Activated CD8-positive, alpha-beta T cell treated with anti-CD3 and anti-CD28 coated beads for 36 hours (primary cell): ENCODE results near the gene GNB5. TPM values are rescaled to one million over a fixed set of nuclear protein-coding genes. Genes with fewer than 3 reads are reported as not detected.

Experiments
- ATAC-seq: fragments of 200-7000 bp; cut with Tn5 transposase; one replicate; pipeline ENCODE4 v1.10.0; 2021; ENCODE audit warnings: mild to moderate bottlenecking, moderate library complexity
- CTCF ChIA-PET: fragments of 350-600 bp; sonication (Branson Sonifier 250); formaldehyde crosslinking; loops from one replicate; lab custom pipeline; 2021; ENCODE audit warnings: antibody characterized with exemption; lab: Charles Lee
- POLR2A ChIA-PET: fragments of 350-600 bp; sonication (Branson Sonifier 250); formaldehyde crosslinking; loops from one replicate; lab custom pipeline; 2021; ENCODE audit warnings: antibody characterized with exemption; lab: Charles Lee
- DNase-seq: peaks from one replicate; pipeline ENCODE4 v3.0.0-alpha.2; 2020
- H3K27ac Mint-ChIP-seq: one replicate; pipeline ENCODE4 v1.8.0; 2021; ENCODE audit warnings: mild to moderate bottlenecking, mixed read lengths
- H3K27me3 Mint-ChIP-seq: one replicate; pipeline ENCODE4 v1.8.0; 2021; ENCODE audit warnings: mixed read lengths
- H3K36me3 Mint-ChIP-seq: one replicate; pipeline ENCODE4 v1.8.0; 2021; ENCODE audit warnings: low read depth, mixed read lengths
- H3K4me1 Mint-ChIP-seq: one replicate; pipeline ENCODE4 v1.8.0; 2021; ENCODE audit warnings: low read depth, mixed read lengths
- H3K4me3 Mint-ChIP-seq: one replicate; pipeline ENCODE4 v1.8.0; 2021; ENCODE audit warnings: mild to moderate bottlenecking, moderate library complexity, mixed read lengths
- H3K9me3 Mint-ChIP-seq: one replicate; pipeline ENCODE4 v1.8.0; 2021; ENCODE audit warnings: mixed read lengths
- intact Hi-C: fragments of 100-400 bp; cut with micrococcal nuclease; formaldehyde crosslinking; loops from one replicate; pipeline ENCODE4 v1.10.0; 2022
- total RNA-seq, 2 experiments: library from RNA; stranded (reverse); gene quantifications; one replicate each; pipeline ENCODE4 v1.2.3, GENCODE V29; 2021
- TF ChIP-seq, protein P1 (sequence below): fragments of 200-600 bp; IDR thresholded peaks from one replicate; pipeline ENCODE4 v1.8.0; 2022; ENCODE audit warnings: antibody characterized with exemption, mild to moderate bottlenecking

GNB5 gene
- total RNA-seq, 2 experiments from 2014 or later: 16.8 to 17.5 TPM

DNA sequence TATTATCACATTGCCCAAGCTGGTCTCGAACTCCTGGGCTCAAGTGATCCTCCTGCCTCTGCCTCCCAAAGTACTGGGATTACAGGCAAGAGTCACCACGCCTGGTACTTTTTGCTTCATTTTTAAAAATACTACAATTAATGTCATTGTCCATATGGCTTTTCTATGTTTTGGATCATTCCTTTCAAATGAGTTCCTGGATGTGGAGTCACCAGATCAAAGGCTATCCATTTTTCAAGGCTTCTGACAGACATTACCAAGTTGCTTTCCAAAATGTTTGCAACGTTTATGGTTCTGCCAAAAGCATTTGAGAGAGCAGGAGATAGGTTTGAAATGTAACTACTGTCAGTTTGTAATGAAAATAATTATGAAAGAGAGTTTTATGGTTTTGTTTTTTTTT is 44.4 kb downstream of the GNB5 start:
- Mint-ChIP-seq H3K4me1 (no peaks in the 10 kb centered on the region), H3K27me3 (no peaks in the 10 kb centered on the region), H3K4me3 (no peak overlapping the region), H3K27ac (no peak overlapping the region), H3K9me3 (no peaks in the 10 kb centered on the region), H3K36me3 (peaks cover 14% of the 10 kb centered on the region)
- intact Hi-C loops: no loop called here
- TF ChIP-seq, protein P1, sequence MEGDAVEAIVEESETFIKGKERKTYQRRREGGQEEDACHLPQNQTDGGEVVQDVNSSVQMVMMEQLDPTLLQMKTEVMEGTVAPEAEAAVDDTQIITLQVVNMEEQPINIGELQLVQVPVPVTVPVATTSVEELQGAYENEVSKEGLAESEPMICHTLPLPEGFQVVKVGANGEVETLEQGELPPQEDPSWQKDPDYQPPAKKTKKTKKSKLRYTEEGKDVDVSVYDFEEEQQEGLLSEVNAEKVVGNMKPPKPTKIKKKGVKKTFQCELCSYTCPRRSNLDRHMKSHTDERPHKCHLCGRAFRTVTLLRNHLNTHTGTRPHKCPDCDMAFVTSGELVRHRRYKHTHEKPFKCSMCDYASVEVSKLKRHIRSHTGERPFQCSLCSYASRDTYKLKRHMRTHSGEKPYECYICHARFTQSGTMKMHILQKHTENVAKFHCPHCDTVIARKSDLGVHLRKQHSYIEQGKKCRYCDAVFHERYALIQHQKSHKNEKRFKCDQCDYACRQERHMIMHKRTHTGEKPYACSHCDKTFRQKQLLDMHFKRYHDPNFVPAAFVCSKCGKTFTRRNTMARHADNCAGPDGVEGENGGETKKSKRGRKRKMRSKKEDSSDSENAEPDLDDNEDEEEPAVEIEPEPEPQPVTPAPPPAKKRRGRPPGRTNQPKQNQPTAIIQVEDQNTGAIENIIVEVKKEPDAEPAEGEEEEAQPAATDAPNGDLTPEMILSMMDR: no peak
- DNase-seq (no peak), ATAC-seq (no peak)
- POLR2A ChIA-PET: interaction anchor here (1.1 kb wide), 1 partner anchor 21 kb away, joined by 3 read pairs; no protein-coding TSS in a partner anchor
- CTCF ChIA-PET: no interaction called here

DNA sequence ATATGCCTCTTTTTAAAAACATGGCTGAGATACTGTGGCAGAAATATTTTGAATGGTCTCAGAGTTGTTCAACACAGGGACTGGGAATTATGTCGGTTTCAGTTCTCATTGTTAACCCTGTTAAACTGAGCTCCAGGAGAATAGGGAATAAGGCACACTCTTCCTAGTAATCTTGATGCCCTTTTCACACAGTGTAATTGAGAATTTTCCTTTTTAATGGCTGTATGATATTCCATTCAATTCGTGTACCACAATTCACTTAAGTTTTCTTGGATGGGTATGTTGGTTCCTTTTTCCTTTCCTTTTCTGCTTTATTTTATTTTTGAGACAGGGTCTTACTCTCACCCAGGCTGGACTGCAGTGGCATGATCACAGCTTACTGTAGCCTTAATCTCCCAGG is 44.9 kb downstream of the GNB5 start:
- intact Hi-C loops: no loop called here
- H3K4me3 Mint-ChIP-seq: no peak overlapping the region
- no peak overlapping the region for H3K27ac Mint-ChIP-seq
- H3K36me3 Mint-ChIP-seq: peaks cover 14% of the 10 kb centered on the region
- TF ChIP-seq, protein P1: no peak
- CTCF ChIA-PET: no interaction called here
- no peaks in the 10 kb centered on the region for H3K9me3 Mint-ChIP-seq
- no peak for DNase-seq
- ATAC-seq: no peak
- no peaks in the 10 kb centered on the region for H3K27me3 Mint-ChIP-seq
- POLR2A ChIA-PET: interaction anchor here (1.1 kb wide), 1 partner anchor 22 kb away, joined by 3 read pairs; no protein-coding TSS in a partner anchor
- no peaks in the 10 kb centered on the region for H3K4me1 Mint-ChIP-seq

DNA sequence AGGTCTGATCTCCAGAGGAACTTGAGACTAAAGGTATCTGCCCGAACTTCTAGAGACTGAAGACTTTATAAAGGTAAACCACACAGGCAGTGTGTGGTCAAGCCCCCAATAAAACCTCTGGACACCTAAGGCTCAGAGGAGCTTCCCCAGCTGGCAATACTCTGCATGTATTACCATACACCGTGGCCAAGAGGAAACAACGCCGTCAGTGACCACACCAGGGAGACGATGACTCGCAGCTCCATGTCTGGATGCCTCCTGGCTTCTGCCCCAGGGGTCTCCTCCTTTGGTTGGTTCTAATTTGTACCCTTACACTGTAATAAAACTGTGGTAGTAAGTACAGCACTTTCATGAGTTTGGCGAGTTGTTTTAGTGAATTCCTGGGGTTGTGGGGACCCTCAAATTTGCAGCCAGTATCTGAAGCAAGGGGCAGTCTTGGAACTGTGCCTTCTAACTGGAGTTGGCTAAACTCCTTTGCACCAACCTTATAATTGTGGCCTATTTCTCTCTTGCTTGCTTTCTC is 46.5 kb downstream of the GNB5 start:
- H3K27me3 Mint-ChIP-seq: no peaks in the 10 kb centered on the region
- no peak overlapping the region for H3K4me3 Mint-ChIP-seq
- TF ChIP-seq, protein P1: no peak
- peaks cover 14% of the 10 kb centered on the region for H3K36me3 Mint-ChIP-seq
- DNase-seq (no peak), ATAC-seq (no peak)
- POLR2A ChIA-PET: no interaction called here
- H3K27ac Mint-ChIP-seq: no peak overlapping the region
- intact Hi-C loops: loop anchor here (5.0 kb wide), 1 partner anchor 162 kb away; no protein-coding TSS in a partner anchor
- H3K9me3 Mint-ChIP-seq: no peaks in the 10 kb centered on the region
- H3K4me1 Mint-ChIP-seq: no peaks in the 10 kb centered on the region
- CTCF ChIA-PET: interaction anchor here (1.5 kb wide), 1 partner anchor 83 kb away, joined by 7 read pairs; no protein-coding TSS in a partner anchor

DNA sequence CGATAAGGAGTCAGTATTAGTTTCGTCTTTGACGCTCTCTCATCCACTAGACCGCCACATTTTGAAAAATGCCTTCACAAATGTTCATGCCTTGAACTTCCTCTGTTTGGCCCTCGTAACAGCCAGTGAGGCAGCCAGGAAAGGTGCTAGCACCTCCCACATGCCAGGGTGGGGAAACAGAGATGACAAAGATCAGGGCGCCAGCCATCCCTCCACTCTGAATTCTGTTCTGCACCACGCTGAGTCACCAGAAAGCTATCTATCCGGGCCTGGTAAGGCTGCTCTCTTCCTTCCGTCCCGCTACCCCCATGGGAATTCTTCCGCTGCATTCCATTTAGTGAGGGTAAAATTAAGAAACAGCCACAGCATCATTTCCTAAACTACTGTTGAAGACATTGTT is 47.3 kb downstream of the GNB5 start:
- DNase-seq (no peak), ATAC-seq (no peak)
- intact Hi-C loops: loop anchor here (5.0 kb wide), 1 partner anchor 162 kb away; no protein-coding TSS in a partner anchor
- TF ChIP-seq, protein P1: no peak
- H3K4me3 Mint-ChIP-seq: no peak overlapping the region
- ChIA-PET CTCF (interaction anchor here (1.5 to 2.1 kb wide), 2 partner anchors 64 to 65 kb away, joined by 4 to 8 read pairs; no protein-coding TSS in a partner anchor), POLR2A (interaction anchor here (1.2 kb wide), 1 partner anchor 173 kb away, joined by 4 read pairs; no protein-coding TSS in a partner anchor)
- no peaks in the 10 kb centered on the region for H3K4me1 Mint-ChIP-seq
- H3K27me3 Mint-ChIP-seq: no peaks in the 10 kb centered on the region
- no peaks in the 10 kb centered on the region for H3K9me3 Mint-ChIP-seq
- H3K27ac Mint-ChIP-seq: no peak overlapping the region
- peaks cover 14% of the 10 kb centered on the region for H3K36me3 Mint-ChIP-seq

DNA sequence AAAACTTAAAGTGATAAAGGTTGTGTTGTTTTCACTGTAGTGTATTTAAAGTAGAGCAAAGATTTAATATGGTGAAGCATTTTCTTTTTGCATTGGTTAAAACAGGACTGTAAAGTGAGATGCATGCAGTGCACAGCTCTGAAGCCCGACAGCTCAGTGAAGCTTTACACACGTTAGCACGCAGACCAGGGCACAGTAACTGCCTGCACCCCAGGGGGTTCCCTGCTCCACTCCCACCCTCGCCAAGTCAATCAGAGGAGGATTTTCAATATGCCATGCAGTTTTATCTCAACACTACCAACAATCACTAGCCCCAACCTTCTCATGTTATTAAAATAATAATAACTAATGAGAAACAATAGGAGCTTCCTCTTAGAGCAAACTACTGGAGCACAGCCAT is 50.5 kb downstream of the GNB5 start:
- ChIA-PET CTCF (interaction anchor here (0.7 to 3.0 kb wide), 17 partner anchors 11 to 364 kb away, joined by 3 to 11 read pairs (median 3); no protein-coding TSS in a partner anchor), POLR2A (no interaction called here)
- peaks cover 2% of the 10 kb centered on the region for H3K36me3 Mint-ChIP-seq
- no peak overlapping the region for H3K27ac Mint-ChIP-seq
- H3K4me3 Mint-ChIP-seq: no peak overlapping the region
- intact Hi-C loops: loop anchor here (5.0 kb wide), 1 partner anchor 158 kb away; no protein-coding TSS in a partner anchor
- TF ChIP-seq, protein P1: no peak
- peaks cover 15% of the 10 kb centered on the region for H3K4me1 Mint-ChIP-seq
- no peaks in the 10 kb centered on the region for H3K9me3 Mint-ChIP-seq
- no peaks in the 10 kb centered on the region for H3K27me3 Mint-ChIP-seq
- ATAC-seq: no peak
- no peak for DNase-seq
